CD4-positive, alpha-beta T cell treated with Interleukin-15 for 4 hours (primary cell): ENCODE data around the gene REEP5.
"Not testable (repeated sequence)": the region's sequence is repeated elsewhere in the genome, so short reads cannot be mapped to it uniquely, and the experiment has no call there.

Experiments
- DNase-seq: peaks from one replicate; pipeline ENCODE4 v3.0.0-alpha.2; 2020; ENCODE audit warnings: low spot score

Gene REEP5

GRCh38 chr5:112921833-112922817 is at the start of gene REEP5:
Gene REEP5 (minus strand): TSS chr5:112922227. CDS start chr5:112922190, 37 bp downstream.
- DNase-seq: peak; percentile 84

- no peak for DNase-seq
Measured at GRCh38 chr5:112971276-112971675, 49.2 kb upstream of the REEP5 start.

GRCh38 chr5:112968411-112969106 is 46.5 kb upstream of the REEP5 start:
- DNase-seq: no peak

- DNase-seq: no peak
Measured at GRCh38 chr5:112967520-112968083, 45.6 kb upstream of the REEP5 start.

- no peak for DNase-seq
Measured at GRCh38 chr5:112965733-112966306, 43.8 kb upstream of the REEP5 start.

GRCh38 chr5:112963374-112963733 is 41.3 kb upstream of the REEP5 start:
- DNase-seq: not testable (repeated sequence)

GRCh38 chr5:112960863-112961504 is 39.0 kb upstream of the REEP5 start:
- no peak for DNase-seq

GRCh38 chr5:112960315-112960714 is 38.3 kb upstream of the REEP5 start:
- DNase-seq: no peak

- DNase-seq: not testable (repeated sequence)
Measured at GRCh38 chr5:112959872-112960271, 37.8 kb upstream of the REEP5 start.

- DNase-seq: no peak
Measured at GRCh38 chr5:112958093-112959088, 36.4 kb upstream of the REEP5 start.

- DNase-seq: no peak
Measured at GRCh38 chr5:112957036-112957808, 35.2 kb upstream of the REEP5 start.

- DNase-seq: no peak
Measured at GRCh38 chr5:112956606-112957005, 34.6 kb upstream of the REEP5 start.

GRCh38 chr5:112951124-112951702 is 29.2 kb upstream of the REEP5 start:
- no peak for DNase-seq

GRCh38 chr5:112948458-112948857 is 26.4 kb upstream of the REEP5 start:
- DNase-seq: no peak

- DNase-seq: no peak
Measured at GRCh38 chr5:112940670-112941069, 18.6 kb upstream of the REEP5 start.

GRCh38 chr5:112938286-112938685 is 16.3 kb upstream of the REEP5 start:
- DNase-seq: no peak

GRCh38 chr5:112935675-112936074 is 13.6 kb upstream of the REEP5 start:
- DNase-seq: no peak

GRCh38 chr5:112934366-112934663 is 12.3 kb upstream of the REEP5 start:
- DNase-seq: no peak

GRCh38 chr5:112933651-112934365 is 11.8 kb upstream of the REEP5 start:
- no peak for DNase-seq
